ENCODE measurements around the gene MARVELD1.
"Not testable (repeated sequence)": the region's sequence is repeated elsewhere in the genome, so short reads cannot be mapped to it uniquely, and the experiment has no call there.

DNA sequence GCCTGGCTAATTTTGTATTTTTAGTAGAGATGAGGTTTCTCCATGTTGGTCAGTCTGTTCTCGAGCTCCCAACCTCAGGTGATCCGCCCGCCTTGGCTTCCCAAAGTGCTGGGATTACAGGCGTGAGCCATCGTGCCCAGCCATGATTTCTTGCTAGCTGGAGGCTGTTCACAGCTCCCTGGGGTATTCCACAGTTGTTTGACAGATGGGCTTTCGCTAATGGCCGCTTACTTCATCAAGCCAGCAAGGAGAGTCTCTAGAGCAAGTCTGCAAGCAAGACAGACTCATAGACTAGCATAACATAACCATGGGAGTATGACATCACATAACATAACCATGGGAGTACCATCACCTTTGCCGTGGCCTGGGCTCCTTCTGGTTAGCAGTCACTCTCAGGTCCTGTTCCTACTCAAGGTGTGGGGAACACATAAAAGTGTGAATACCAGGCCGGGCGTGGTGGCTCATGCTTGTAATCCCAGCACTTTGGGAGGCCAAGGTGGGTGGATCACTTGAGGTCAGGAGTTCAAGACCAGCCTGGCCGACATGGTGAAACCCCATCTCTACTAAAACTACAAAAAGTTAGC, 15.4 kb upstream of the MARVELD1 start:
- TF ChIP-seq, protein P1, sequence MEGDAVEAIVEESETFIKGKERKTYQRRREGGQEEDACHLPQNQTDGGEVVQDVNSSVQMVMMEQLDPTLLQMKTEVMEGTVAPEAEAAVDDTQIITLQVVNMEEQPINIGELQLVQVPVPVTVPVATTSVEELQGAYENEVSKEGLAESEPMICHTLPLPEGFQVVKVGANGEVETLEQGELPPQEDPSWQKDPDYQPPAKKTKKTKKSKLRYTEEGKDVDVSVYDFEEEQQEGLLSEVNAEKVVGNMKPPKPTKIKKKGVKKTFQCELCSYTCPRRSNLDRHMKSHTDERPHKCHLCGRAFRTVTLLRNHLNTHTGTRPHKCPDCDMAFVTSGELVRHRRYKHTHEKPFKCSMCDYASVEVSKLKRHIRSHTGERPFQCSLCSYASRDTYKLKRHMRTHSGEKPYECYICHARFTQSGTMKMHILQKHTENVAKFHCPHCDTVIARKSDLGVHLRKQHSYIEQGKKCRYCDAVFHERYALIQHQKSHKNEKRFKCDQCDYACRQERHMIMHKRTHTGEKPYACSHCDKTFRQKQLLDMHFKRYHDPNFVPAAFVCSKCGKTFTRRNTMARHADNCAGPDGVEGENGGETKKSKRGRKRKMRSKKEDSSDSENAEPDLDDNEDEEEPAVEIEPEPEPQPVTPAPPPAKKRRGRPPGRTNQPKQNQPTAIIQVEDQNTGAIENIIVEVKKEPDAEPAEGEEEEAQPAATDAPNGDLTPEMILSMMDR (conservative IDR thresholded peaks at IDR 0.05): not testable (repeated sequence)
- not testable (repeated sequence) for TF ChIP-seq EZH2 (IDR thresholded peaks at IDR 0.05; ENCODE audit: low read depth)

Data from PC-9 (cell line).